LHCN-M2 (cell line): Measurements from ENCODE around the gene ADCY6. TPM values are rescaled to one million over a fixed set of nuclear protein-coding genes. Genes with fewer than 3 reads are reported as not detected.
A peak's percentile ranks its signal among the peaks of the same experiment; 100 is the strongest.

Experiments used
- DNase-seq: peaks from one replicate; pipeline ENCODE4 v3.0.0-alpha.2; 2012; ENCODE audit warnings: low read depth
- total RNA-seq: library from RNA; depleted of rRNA; stranded (reverse); fragments of >200 nt; gene quantifications from 2 replicates; pipeline ENCODE4 v1.2.3, GENCODE V29; 2014

The ADCY6 gene
- total RNA-seq, 1 experiment from 2014 or later = 24.7 TPM

- peak; percentile 75 for DNase-seq
Measured at GRCh38 chr12:48815126-48816110, 26.5 kb upstream of the ADCY6 start.

- DNase-seq = peak; percentile 77
Measured at GRCh38 chr12:48814262-48815125, 25.6 kb upstream of the ADCY6 start.

GRCh38 chr12:48813465-48814261 is 24.8 kb upstream of the ADCY6 start:
- no peak for DNase-seq

GRCh38 chr12:48812389-48812788 is 23.5 kb upstream of the ADCY6 start:
- no peak for DNase-seq

- no peak for DNase-seq
Measured at GRCh38 chr12:48811437-48812090, 22.7 kb upstream of the ADCY6 start.

GRCh38 chr12:48810903-48811431 is 22.1 kb upstream of the ADCY6 start:
- DNase-seq = peak; percentile 75

GRCh38 chr12:48807981-48808380 is 19.1 kb upstream of the ADCY6 start:
- DNase-seq = no peak

- DNase-seq = no peak
Measured at GRCh38 chr12:48803675-48804074, 14.8 kb upstream of the ADCY6 start.

- DNase-seq = no peak
Measured at GRCh38 chr12:48800971-48801370, 12.1 kb upstream of the ADCY6 start.

GRCh38 chr12:48800457-48800856 is 11.6 kb upstream of the ADCY6 start:
- DNase-seq = no peak

GRCh38 chr12:48796976-48797375 is 8.1 kb upstream of the ADCY6 start:
- no peak for DNase-seq

GRCh38 chr12:48795550-48796455 is 6.9 kb upstream of the ADCY6 start:
- DNase-seq = peak; percentile 70

- DNase-seq = no peak
Measured at GRCh38 chr12:48794870-48795269, 6.0 kb upstream of the ADCY6 start.

- no peak for DNase-seq
Measured at GRCh38 chr12:48793696-48794095, 4.8 kb upstream of the ADCY6 start.

- no peak for DNase-seq
Measured at GRCh38 chr12:48789858-48790326, 1.0 kb upstream of the ADCY6 start.

GRCh38 chr12:48788524-48788853 is 400 bp downstream of the ADCY6 start:
- no peak for DNase-seq

GRCh38 chr12:48787791-48788523 is 932 bp downstream of the ADCY6 start:
- peak; percentile 15 for DNase-seq

GRCh38 chr12:48786591-48787544 is 2.0 kb downstream of the ADCY6 start:
- no peak for DNase-seq
